Stimulated activated naive CD8-positive, alpha-beta T cell treated with anti-CD3 and anti-CD28 coated beads, Interleukin-15, amount 100 ng/mL, for 72 hours (primary cell): ENCODE data around the gene CAPN11.
A peak's percentile ranks its signal among the peaks of the same experiment; 100 is the strongest.
"Not testable (repeated sequence)": the region's sequence is repeated elsewhere in the genome, so short reads cannot be mapped to it uniquely, and the experiment has no call there.

Source experiments
- ATAC-seq: fragments of 150-1000 bp; cut with Tn5 transposase; 2 replicates; pipeline ENCODE4 v1.10.0; 2021; ENCODE audit warnings: mild to moderate bottlenecking, moderate library complexity
- DNase-seq, 2 donors: peaks; one replicate each; pipeline ENCODE4 v3.0.0; 2021 to 2022
- H3K27ac Mint-ChIP-seq, 2 donors: one replicate each; pipeline ENCODE4 v1.8.0; 2022; ENCODE audit warnings: mild to moderate bottlenecking in 2 of 2, mixed read lengths in 2 of 2, moderate library complexity in 2 of 2
- H3K27me3 Mint-ChIP-seq: one replicate; pipeline ENCODE4 v1.8.0; 2022; ENCODE audit warnings: mixed read lengths
- H3K4me1 Mint-ChIP-seq: one replicate; pipeline ENCODE4 v1.8.0; 2022; ENCODE audit warnings: mild to moderate bottlenecking, mixed read lengths
- H3K4me3 Mint-ChIP-seq, 2 donors: one replicate each; pipeline ENCODE4 v1.8.0; 2022; ENCODE audit warnings: mild to moderate bottlenecking in 2 of 2, mixed read lengths in 2 of 2, moderate library complexity in 1 of 2
- H3K9me3 Mint-ChIP-seq, 2 donors: one replicate each; pipeline ENCODE4 v1.8.0; 2022; ENCODE audit warnings: mixed read lengths in 2 of 2

Gene CAPN11

GRCh38 chr6:44228433-44228832, 69.8 kb downstream of the CAPN11 start:
- Mint-ChIP-seq H3K9me3 (no peaks in the 10 kb centered on the region), H3K4me3 (no peak overlapping the region), H3K27ac (peak overlapping the region in 1 of 2 donors; percentile 55)

GRCh38 chr6:44228836-44229235, 70.2 kb downstream of the CAPN11 start:
- Mint-ChIP-seq H3K4me3 (no peak overlapping the region), H3K27ac (peak overlapping the region in 1 of 2 donors; percentile 55), H3K9me3 (no peaks in the 10 kb centered on the region), H3K27me3 (no peaks in the 10 kb centered on the region), H3K4me1 (peaks cover 43% of the 10 kb centered on the region)
- ATAC-seq (no peak), DNase-seq (no peak)

More at GRCh38 chr6:44228433-44228832, 69.8 kb downstream of the CAPN11 start:
- no peak for ATAC-seq
- no peak for DNase-seq
- Mint-ChIP-seq H3K4me1 (peaks cover 43% of the 10 kb centered on the region), H3K27me3 (no peaks in the 10 kb centered on the region)

- Mint-ChIP-seq H3K9me3 (no peaks in the 10 kb centered on the region), H3K4me3 (no peak overlapping the region), H3K4me1 (peaks cover 37% of the 10 kb centered on the region), H3K27me3 (no peaks in the 10 kb centered on the region), H3K27ac (no peak overlapping the region)
- no peak for ATAC-seq
- DNase-seq, result no peak
Observed at GRCh38 chr6:44229376-44230033, 70.9 kb downstream of the CAPN11 start.

- H3K4me1 Mint-ChIP-seq, result peaks cover 31% of the 10 kb centered on the region
- H3K27ac Mint-ChIP-seq, result no peak overlapping the region
- no peaks in the 10 kb centered on the region for H3K27me3 Mint-ChIP-seq
- DNase-seq, result no peak
- no peaks in the 10 kb centered on the region for H3K9me3 Mint-ChIP-seq
- no peak overlapping the region for H3K4me3 Mint-ChIP-seq
- ATAC-seq, result no peak
Observed at GRCh38 chr6:44230034-44230675, 71.5 kb downstream of the CAPN11 start.

- H3K27me3 Mint-ChIP-seq, H3K9me3 Mint-ChIP-seq, DNase-seq, ATAC-seq, H3K4me3 Mint-ChIP-seq: not testable (repeated sequence)
- peaks cover 18% of the 10 kb centered on the region for H3K4me1 Mint-ChIP-seq
- H3K27ac Mint-ChIP-seq, result peak overlapping the region in 1 of 2 donors; percentile 68
Observed at GRCh38 chr6:44231426-44231825, 72.8 kb downstream of the CAPN11 start.

- Mint-ChIP-seq H3K27me3 (no peaks in the 10 kb centered on the region), H3K4me3 (no peak overlapping the region), H3K4me1 (peaks cover 15% of the 10 kb centered on the region), H3K27ac (peak overlapping the region in 1 of 2 donors; percentile 19), H3K9me3 (no peaks in the 10 kb centered on the region)
- ATAC-seq (no peak), DNase-seq (no peak)
Observed at GRCh38 chr6:44232676-44233566, 74.3 kb downstream of the CAPN11 start.

GRCh38 chr6:44233567-44234100, 75.0 kb downstream of the CAPN11 start:
- Mint-ChIP-seq H3K4me3 (no peak overlapping the region), H3K27ac (peak overlapping the region in 1 of 2 donors; percentile 68), H3K27me3 (no peaks in the 10 kb centered on the region), H3K9me3 (no peaks in the 10 kb centered on the region), H3K4me1 (peaks cover 22% of the 10 kb centered on the region)
- ATAC-seq (no peak), DNase-seq (no peak)
